Erythroblast (primary cell): ENCODE measurements around the gene SP3.

Source experiments
- GATA1 ChIP-seq: IDR thresholded peaks from 2 replicates; pipeline ENCODE4 v1.6.1; 2011; ENCODE audit warnings: low read depth, mild to moderate bottlenecking, control low read depth, low read length, moderate library complexity
- POLR2A ChIP-seq: IDR thresholded peaks from 2 replicates; pipeline ENCODE4 v1.6.1; 2011; ENCODE audit warnings: mild to moderate bottlenecking, low read length

DNA sequence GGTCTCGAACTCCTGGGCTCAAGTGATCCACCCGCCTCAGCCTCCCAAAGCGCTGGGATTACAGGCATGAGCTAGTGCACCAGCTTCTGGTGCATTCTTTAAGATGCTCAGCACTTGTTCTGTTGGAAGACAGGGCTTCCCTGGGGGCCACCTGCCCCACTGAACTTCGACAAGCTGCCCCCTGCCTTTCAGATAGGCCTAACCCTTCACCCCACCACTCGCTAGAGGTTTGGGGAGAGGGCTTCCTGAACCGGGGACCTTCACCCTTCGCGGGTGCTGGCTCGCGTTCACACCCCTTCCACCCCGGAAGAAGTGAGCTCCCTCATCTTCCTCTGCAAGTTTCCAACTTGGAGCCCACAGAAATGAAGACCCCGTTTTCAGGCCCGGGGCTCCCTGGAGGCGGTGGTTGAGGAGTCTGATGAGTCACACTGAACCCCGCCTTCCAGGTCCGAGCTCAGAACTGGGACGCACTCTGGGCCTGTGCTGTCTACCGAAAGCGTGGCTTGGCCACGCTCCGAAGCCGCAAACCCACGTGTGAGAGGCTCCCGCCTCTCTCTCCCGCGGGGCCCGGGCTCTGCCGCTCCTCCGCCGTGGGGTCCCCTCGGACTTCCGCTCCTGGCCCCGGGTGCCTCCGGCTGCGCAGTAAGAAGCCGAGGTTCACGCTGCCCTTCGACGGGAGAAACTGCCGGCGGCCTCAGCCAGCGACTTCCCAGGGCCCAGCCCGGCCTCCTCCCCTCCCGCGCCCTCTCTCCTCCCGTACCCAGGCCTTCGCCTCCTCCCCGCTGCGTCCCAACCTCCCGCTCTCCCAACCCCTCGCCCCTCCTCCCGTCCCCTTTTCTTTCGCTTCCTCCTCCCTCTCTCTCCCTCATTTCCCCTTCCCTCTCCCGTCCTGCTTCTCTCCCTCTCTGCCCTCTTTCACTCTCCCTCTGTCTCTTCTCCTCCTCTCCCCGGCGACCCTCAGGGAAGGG, 47.5 kb upstream of the SP3 start:
- TF ChIP-seq POLR2A (no peak), GATA1 (no peak)
